Measurements from ENCODE around the gene RABGAP1L.
"Not testable (repeated sequence)": the region's sequence is repeated elsewhere in the genome, so short reads cannot be mapped to it uniquely, and the experiment has no call there.

RABGAP1L gene

GRCh38 chr1:174836543-174836942 lies 677.2 kb downstream of the RABGAP1L start:
- DNase-seq (ENCODE audit: insufficient read length, low spot score) (no peak), FAIRE-seq (no peak)

GRCh38 chr1:174837386-174837785 lies 678.1 kb downstream of the RABGAP1L start:
- FAIRE-seq (no peak), DNase-seq (ENCODE audit: insufficient read length, low spot score) (no peak)

DNA sequence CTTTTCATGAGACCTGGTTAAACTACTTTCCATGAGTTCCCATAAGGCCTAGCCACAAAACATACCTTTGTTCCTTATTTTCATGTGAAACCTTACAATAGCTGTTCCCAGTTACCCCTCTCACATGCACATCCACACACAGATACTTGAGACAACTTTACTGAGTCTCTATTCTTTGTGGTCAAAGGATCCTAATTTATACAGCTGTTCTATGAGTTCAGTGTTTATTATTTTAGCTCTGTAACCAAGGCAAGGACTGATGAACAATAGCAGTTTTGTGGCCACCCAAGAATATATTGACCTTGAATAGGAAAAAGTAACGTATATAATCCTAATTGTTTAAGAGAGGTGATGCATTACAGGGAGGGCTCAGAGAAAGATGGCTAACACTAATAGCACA lies 679.9 kb downstream of the RABGAP1L start:
- no peak for FAIRE-seq

GRCh38 chr1:174841747-174842146 lies 682.4 kb downstream of the RABGAP1L start:
- FAIRE-seq: no peak
- no peak for DNase-seq (ENCODE audit: insufficient read length, low spot score)

More for the DNA sequence above, 679.9 kb downstream of the RABGAP1L start:
- DNase-seq (ENCODE audit: insufficient read length, low spot score): no peak

- FAIRE-seq; DNase-seq (ENCODE audit: insufficient read length, low spot score): not testable (repeated sequence)
Observed at GRCh38 chr1:174848593-174849560, 689.6 kb downstream of the RABGAP1L start.

DNA sequence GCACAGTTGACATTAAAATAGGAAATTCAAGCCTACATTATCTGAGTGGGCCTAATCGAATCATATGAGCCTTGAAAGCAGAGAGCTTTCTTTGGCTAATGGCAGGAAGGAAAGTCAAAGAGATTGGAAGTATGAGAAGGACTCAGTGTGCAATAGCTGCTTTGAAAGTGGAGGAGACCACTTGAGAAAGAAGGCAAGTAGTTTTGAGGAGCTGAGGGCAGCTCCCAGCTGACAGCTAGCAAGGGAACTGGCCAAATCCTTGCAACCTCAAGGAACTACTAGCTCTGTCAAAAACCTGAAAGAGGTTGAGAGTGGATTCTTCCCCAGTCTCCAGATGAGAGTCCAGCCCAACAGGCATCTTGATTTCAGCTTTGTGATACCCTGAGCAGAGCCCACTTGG lies 691.4 kb downstream of the RABGAP1L start:
- FAIRE-seq (no peak), DNase-seq (ENCODE audit: insufficient read length, low spot score) (no peak)

- DNase-seq (ENCODE audit: insufficient read length, low spot score) (no peak), FAIRE-seq (no peak)
Observed at GRCh38 chr1:174858301-174858700, 699.0 kb downstream of the RABGAP1L start.

DNA sequence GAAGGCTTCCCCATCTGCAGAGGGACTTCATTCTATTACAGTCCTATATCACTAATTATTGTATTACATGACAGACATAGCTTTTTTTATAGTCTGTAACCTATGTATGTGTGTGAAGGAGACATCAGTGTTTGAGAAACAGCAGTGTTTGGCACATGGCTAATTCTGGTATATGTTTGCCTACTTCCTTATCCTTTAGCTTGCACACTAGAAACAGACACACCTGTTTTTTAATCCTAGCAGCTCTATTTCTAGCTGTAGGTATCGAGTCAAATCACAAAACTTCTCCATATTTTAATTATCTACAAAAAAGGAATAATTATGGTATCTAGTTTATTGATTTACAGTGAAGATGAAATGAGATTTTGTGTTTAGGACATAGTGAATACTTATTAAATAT lies 711.0 kb downstream of the RABGAP1L start:
- no peak for DNase-seq (ENCODE audit: insufficient read length, low spot score)
- FAIRE-seq: no peak

DNA sequence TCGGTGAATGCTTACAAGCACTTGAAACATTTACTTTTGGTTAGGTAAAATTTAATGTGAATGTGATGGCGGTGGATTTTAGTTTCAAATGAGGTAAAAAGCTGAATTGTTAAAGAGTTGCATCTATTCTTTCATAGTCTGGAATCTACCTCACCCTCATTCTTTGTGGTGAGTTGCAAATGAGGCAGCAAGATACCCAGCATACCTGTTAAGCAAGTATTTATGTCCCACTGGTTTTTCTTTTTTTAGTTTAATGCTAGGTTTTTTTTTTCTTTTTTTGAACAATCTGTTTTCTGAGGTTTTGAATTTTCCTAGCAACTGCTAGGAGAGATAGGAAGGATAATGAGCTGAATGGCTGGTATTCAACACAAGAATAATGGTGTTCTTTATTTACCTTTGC lies 712.6 kb downstream of the RABGAP1L start:
- no peak for DNase-seq (ENCODE audit: insufficient read length, low spot score)
- no peak for FAIRE-seq

DNA sequence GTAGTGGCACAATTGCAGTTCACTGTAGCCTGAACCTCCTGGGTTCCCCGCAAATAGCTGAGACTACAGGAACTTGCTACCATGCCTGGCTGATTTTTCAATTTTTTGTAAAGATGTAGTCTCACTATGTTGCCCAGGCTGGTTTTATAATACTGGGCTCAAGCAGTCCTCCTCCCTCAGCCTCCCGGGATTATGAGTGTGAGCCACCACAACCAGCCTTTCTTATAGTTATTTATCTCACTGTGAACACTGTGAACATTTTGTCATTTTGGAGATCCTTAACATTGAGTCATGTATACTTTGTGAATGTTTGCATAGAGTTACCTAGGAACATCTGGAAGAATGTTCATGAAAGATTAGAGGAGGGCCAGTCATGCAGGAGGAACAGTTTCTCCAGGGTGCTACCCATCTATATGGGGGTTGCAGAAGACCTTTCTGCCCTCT lies 713.3 kb downstream of the RABGAP1L start:
- FAIRE-seq (no peak), DNase-seq (ENCODE audit: insufficient read length, low spot score) (no peak)

DNA sequence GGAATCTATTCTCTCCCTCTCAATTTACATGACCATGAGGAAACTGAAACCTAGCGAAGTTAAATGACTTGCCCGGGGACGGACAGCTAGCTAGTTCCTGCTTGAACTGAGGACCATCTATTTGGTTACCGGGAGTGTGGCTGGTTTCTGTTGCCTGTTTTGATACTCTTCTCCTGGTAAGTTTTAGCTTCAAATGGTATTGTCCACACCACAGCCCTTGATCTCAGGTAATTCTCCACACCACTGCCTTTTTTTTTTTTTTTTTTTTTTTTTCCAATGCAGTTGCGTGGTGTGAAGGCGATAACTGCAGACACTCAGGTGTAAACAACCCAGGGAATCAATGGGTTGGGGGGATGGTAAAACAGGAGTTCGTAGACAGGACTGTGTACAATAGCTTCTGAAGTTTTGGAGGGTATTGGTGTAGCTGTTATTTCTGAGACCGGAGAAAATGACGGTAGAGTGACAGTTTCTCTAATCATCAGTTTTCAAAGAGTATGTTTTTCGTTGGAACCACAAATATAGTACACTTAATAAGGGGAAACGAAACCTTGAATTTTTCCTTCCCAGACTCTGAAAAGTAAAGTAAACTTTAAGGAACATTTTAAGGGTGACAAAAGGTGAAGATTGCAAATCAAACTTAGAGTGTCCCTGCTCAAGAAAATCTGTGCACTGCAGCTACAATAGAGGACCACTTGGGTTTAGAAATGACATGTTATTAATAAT lies 715.2 kb downstream of the RABGAP1L start:
- FAIRE-seq: no peak
- no peak for DNase-seq (ENCODE audit: insufficient read length, low spot score)

- FAIRE-seq (no peak), DNase-seq (ENCODE audit: insufficient read length, low spot score) (no peak)
Observed at GRCh38 chr1:174875306-174875705, 716.0 kb downstream of the RABGAP1L start.

DNA sequence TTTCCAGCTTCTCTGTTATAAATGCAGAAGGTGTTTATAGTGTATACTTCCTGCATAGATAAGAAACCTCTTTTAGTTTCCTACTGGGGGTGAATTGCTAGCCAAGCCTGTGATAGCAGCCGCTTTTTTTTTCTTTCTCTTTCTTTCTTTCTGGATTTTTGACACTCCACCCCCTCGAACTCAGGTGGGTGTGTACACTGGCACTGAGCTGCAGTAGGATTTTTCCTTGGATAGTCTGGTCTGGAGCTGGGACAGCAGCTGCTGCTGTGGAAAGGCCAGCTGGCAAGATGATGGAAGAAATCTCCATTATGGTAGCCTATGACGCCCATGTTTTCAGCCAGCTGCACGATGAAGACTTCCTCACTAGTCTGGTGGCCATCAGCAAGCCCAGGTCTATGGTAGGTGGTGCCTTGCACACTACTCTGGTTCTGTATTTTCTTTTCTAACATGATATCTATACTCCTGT lies 717.9 kb downstream of the RABGAP1L start:
- DNase-seq (ENCODE audit: insufficient read length, low spot score): no peak
- FAIRE-seq: no peak

- no peak for DNase-seq (ENCODE audit: insufficient read length, low spot score)
- FAIRE-seq: no peak
Observed at GRCh38 chr1:174880171-174880570, 720.9 kb downstream of the RABGAP1L start.

- DNase-seq (ENCODE audit: insufficient read length, low spot score) (no peak), FAIRE-seq (no peak)
Observed at GRCh38 chr1:174883409-174883808, 724.1 kb downstream of the RABGAP1L start.

GRCh38 chr1:174884038-174884437 lies 724.7 kb downstream of the RABGAP1L start:
- DNase-seq (ENCODE audit: insufficient read length, low spot score) (no peak), FAIRE-seq (no peak)

DNA sequence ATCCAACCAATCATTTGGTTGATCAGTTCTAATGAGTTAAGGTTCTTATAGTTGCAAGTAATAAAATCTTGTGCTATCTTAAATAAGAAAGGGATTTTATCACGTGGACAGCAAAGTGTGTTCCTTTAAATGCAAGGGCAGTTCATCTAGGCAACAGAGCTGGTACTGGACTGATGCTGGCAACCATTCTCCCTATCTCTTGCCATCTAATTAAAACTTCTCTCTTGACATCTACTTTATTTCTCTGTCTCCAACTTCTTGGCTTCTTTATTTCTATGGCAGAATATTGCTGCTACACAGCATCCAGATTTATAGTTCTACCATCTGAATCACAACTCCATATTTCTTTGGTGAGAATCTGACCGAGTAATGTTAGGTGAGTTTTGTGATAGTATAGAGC lies 725.2 kb downstream of the RABGAP1L start:
- FAIRE-seq (no peak), DNase-seq (ENCODE audit: insufficient read length, low spot score) (no peak)

DNA sequence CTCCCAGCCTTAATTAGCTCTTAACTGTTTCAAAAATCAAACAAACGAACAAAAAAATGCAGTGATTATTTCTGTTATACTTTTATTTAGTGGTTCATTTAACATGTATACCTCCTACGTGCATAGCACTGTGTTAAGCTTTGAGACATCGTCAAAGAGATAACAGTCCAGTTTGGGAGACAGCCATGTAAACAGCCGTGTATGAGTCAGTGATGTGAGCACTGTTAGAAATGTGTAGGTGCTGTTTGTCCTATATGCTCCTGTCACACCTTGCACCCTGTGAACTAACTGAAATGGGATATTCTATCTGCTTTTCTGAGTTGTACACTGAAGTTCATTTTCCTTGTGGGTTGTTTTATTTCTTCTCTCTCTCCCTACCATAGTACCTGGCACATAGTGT lies 730.7 kb downstream of the RABGAP1L start:
- FAIRE-seq (no peak), DNase-seq (ENCODE audit: insufficient read length, low spot score) (no peak)

DNA sequence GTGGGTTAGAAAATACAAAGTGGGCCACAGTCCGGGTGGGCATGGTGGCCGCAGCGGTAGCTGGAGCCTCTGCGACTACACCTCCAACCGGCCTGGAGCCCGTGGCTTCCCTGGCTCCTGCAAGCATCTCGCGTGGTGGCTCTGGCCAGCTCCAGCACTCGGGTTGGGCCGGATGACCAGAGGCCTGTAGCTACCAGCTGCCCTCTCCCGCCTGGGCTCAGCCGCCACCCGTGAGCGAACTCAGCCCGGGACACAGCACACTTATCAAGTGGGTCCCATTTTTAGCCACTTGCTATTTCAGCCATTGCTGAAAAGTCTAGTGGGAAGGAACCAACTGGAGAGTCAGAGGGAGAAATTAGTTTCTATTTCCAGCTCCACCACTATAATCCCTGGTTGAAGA lies 732.7 kb downstream of the RABGAP1L start:
- FAIRE-seq (no peak), DNase-seq (ENCODE audit: insufficient read length, low spot score) (no peak)

- DNase-seq (ENCODE audit: insufficient read length, low spot score) (no peak), FAIRE-seq (no peak)
Observed at GRCh38 chr1:174894117-174894762, 734.9 kb downstream of the RABGAP1L start.

GRCh38 chr1:174895610-174896009 lies 736.3 kb downstream of the RABGAP1L start:
- not testable (repeated sequence) for FAIRE-seq; DNase-seq (ENCODE audit: insufficient read length, low spot score)

All from HTR-8/SVneo (cell line).